ENCODE measurements around the gene PSMB3.

DNA sequence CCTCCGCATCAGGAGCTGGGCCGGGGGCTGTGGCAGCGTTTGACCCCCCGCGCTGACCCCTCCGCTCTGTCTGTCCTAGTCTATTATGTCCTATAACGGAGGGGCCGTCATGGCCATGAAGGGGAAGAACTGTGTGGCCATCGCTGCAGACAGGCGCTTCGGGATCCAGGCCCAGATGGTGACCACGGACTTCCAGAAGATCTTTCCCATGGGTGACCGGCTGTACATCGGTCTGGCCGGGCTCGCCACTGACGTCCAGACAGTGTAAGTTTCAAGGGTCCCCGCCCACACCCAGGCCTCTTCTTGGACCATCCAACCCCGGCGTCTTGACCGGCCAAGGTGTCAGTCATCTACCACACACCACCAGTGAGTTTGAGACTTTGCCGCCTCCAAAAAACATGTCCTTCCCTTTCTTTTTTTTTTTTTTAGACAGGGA is 548 bp downstream of the PSMB3 start:
- no peak for TF ChIP-seq JUND (IDR thresholded peaks at IDR 0.05)
- TF ChIP-seq, protein P1, sequence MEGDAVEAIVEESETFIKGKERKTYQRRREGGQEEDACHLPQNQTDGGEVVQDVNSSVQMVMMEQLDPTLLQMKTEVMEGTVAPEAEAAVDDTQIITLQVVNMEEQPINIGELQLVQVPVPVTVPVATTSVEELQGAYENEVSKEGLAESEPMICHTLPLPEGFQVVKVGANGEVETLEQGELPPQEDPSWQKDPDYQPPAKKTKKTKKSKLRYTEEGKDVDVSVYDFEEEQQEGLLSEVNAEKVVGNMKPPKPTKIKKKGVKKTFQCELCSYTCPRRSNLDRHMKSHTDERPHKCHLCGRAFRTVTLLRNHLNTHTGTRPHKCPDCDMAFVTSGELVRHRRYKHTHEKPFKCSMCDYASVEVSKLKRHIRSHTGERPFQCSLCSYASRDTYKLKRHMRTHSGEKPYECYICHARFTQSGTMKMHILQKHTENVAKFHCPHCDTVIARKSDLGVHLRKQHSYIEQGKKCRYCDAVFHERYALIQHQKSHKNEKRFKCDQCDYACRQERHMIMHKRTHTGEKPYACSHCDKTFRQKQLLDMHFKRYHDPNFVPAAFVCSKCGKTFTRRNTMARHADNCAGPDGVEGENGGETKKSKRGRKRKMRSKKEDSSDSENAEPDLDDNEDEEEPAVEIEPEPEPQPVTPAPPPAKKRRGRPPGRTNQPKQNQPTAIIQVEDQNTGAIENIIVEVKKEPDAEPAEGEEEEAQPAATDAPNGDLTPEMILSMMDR (IDR thresholded peaks at IDR 0.05 in 2 of 3, conservative IDR thresholded peaks at IDR 0.05 in 1 of 3; ENCODE audit: borderline replicate concordance in 1 of 3, insufficient read depth in 1 of 3, low read depth in 2 of 3, low read length in 2 of 3): no peak
- TF ChIP-seq EGR1 (IDR thresholded peaks at IDR 0.05; ENCODE audit: low read depth): no peak
- TF ChIP-seq POLR2AphosphoS5 (IDR thresholded peaks at IDR 0.05; ENCODE audit: low read depth, low read length): no peak
- TF ChIP-seq RAD21 (IDR thresholded peaks at IDR 0.05; ENCODE audit: low read depth): no peak
- TF ChIP-seq EZH2phosphoT487 (IDR thresholded peaks at IDR 0.05; ENCODE audit: borderline replicate concordance): no peak

Measured in HCT116 (cell line).